ENCODE results near the gene UVRAG.
A peak's percentile ranks its signal among the peaks of the same experiment; 100 is the strongest.

Gene UVRAG

DNA sequence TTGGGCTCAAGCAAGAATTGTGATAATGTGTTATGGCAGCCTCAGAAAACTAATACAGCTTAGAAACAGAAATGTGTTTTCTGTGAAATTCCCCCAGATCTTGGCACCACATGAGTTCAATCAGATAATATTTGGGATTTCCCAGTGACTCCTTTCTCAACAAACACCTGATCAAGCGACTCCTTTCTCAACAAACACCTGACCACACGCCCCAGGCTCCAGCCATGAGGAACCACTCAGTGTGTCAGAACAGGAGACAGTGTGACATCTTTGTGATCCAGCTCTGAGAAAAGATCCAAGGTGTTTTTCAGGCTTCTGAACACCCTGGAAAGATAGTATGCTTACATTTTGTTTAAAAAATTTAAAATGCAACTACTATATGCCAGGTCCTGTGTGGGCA, 1.9 kb upstream of the UVRAG start:
- Histone ChIP-seq H3K27ac (ENCODE audit: low read depth, low read length) (no peak overlapping the region), H3K27me3 (ENCODE audit: low read length) (no peaks in the 10 kb centered on the region), H3K9ac (ENCODE audit: low read length) (no peak overlapping the region), H3K9me3 (ENCODE audit: insufficient read depth, low read length) (no peaks in the 10 kb centered on the region), H3K4me3 (ENCODE audit: insufficient read depth, low read length, poor library complexity, severe bottlenecking) (no peak overlapping the region), H3F3A (ENCODE audit: insufficient read depth) (0 out of 2 replicates have a peak, but pooled peaks cover 6% of the 10 kb centered on the region), H3K79me2 (ENCODE audit: insufficient read depth, low read length) (peaks cover 29% of the 10 kb centered on the region), H2AFZ (ENCODE audit: low read depth, low read length, severe bottlenecking) (no peak overlapping the region), H3K4me2 (ENCODE audit: low read depth, low read length, poor library complexity, severe bottlenecking) (no peak overlapping the region), H4K20me1 (ENCODE audit: low read depth, low read length) (no peaks in the 10 kb centered on the region), H3K36me3 (ENCODE audit: low read length) (no peaks in the 10 kb centered on the region), H3K9me2 (replicated peaks; ENCODE audit: insufficient read depth, low read length) (no peaks in the 10 kb centered on the region)
- TF ChIP-seq EZH2phosphoT487 (conservative IDR thresholded peaks at IDR 0.05; ENCODE audit: low read length) (no peak), CTCF (IDR thresholded peaks at IDR 0.05; ENCODE audit: insufficient read depth, low read length, poor library complexity, severe bottlenecking) (no peak)

- Histone ChIP-seq H3K9me2 (replicated peaks; ENCODE audit: insufficient read depth, low read length) (no peaks in the 10 kb centered on the region), H3F3A (ENCODE audit: insufficient read depth) (0 out of 2 replicates have a peak, but pooled peaks cover 8% of the 10 kb centered on the region), H4K20me1 (ENCODE audit: low read depth, low read length) (no peaks in the 10 kb centered on the region), H3K4me3 (ENCODE audit: insufficient read depth, low read length, poor library complexity, severe bottlenecking) (peak overlapping the region; percentile 92), H3K4me2 (ENCODE audit: low read depth, low read length, poor library complexity, severe bottlenecking) (peak overlapping the region; percentile 93), H3K79me2 (ENCODE audit: insufficient read depth, low read length) (peaks cover 34% of the 10 kb centered on the region), H3K27me3 (ENCODE audit: low read length) (no peaks in the 10 kb centered on the region), H2AFZ (ENCODE audit: low read depth, low read length, severe bottlenecking) (no peak overlapping the region), H3K27ac (ENCODE audit: low read depth, low read length) (no peak overlapping the region), H3K9ac (ENCODE audit: low read length) (peak overlapping the region; percentile 89), H3K36me3 (ENCODE audit: low read length) (no peaks in the 10 kb centered on the region), H3K9me3 (ENCODE audit: insufficient read depth, low read length) (no peaks in the 10 kb centered on the region)
- TF ChIP-seq CTCF (IDR thresholded peaks at IDR 0.05; ENCODE audit: insufficient read depth, low read length, poor library complexity, severe bottlenecking) (no peak), EZH2phosphoT487 (conservative IDR thresholded peaks at IDR 0.05; ENCODE audit: low read length) (no peak)
Measured at GRCh38 chr11:75813622-75814039, 1.4 kb upstream of the UVRAG start.

DNA sequence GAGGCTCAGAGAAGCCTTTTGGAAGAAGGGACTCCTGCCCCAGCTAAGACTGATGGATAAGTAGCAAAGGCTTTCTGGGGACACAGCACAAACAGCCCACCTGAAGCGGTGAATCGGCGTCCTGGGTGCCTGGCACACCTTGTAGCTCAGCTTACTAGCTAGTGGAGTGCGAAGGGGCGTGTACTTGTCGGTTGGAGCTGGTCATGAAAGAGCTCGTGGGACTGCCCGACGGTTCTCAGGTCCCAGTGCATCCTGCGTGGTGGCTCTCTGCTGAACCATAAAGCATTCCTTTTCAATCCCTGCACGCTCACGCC, 690 bp upstream of the UVRAG start:
- Histone ChIP-seq H3K4me2 (ENCODE audit: low read depth, low read length, poor library complexity, severe bottlenecking) (peak overlapping the region; percentile 93), H2AFZ (ENCODE audit: low read depth, low read length, severe bottlenecking) (peak overlapping the region; percentile 39), H3F3A (ENCODE audit: insufficient read depth) (0 out of 2 replicates have a peak, but pooled peaks cover 8% of the 10 kb centered on the region), H3K36me3 (ENCODE audit: low read length) (no peaks in the 10 kb centered on the region), H3K9me2 (replicated peaks; ENCODE audit: insufficient read depth, low read length) (no peaks in the 10 kb centered on the region), H3K27me3 (ENCODE audit: low read length) (no peaks in the 10 kb centered on the region), H3K79me2 (ENCODE audit: insufficient read depth, low read length) (peaks cover 41% of the 10 kb centered on the region), H3K9ac (ENCODE audit: low read length) (peak overlapping the region; percentile 89), H4K20me1 (ENCODE audit: low read depth, low read length) (no peaks in the 10 kb centered on the region), H3K27ac (ENCODE audit: low read depth, low read length) (no peak overlapping the region), H3K9me3 (ENCODE audit: insufficient read depth, low read length) (no peaks in the 10 kb centered on the region), H3K4me3 (ENCODE audit: insufficient read depth, low read length, poor library complexity, severe bottlenecking) (peak overlapping the region; percentile 92)
- TF ChIP-seq CTCF (IDR thresholded peaks at IDR 0.05; ENCODE audit: insufficient read depth, low read length, poor library complexity, severe bottlenecking): no peak
- TF ChIP-seq EZH2phosphoT487 (conservative IDR thresholded peaks at IDR 0.05; ENCODE audit: low read length): no peak
